ENCODE results near the gene ENTPD6.

- TF ChIP-seq CTCF (IDR thresholded peaks at IDR 0.05) (no peak), POLR2A (IDR thresholded peaks at IDR 0.05) (no peak)
Observed at GRCh38 chr20:25227317-25227831, 31.9 kb downstream of the ENTPD6 start.

Measured in right lobe of liver (tissue), 4 donors.